Astrocyte of the cerebellum (primary cell): ENCODE results near the gene NPIPB2.
"Not testable (repeated sequence)": the region's sequence is repeated elsewhere in the genome, so short reads cannot be mapped to it uniquely, and the experiment has no call there.

ENCODE experiments used
- DNase-seq: peaks from one replicate; pipeline ENCODE4 v3.0.0-alpha.2; 2011; ENCODE audit warnings: low read depth
- H3K4me3 ChIP-seq: 2 replicates; pipeline ENCODE4 v1.5.1; 2011; ENCODE audit warnings: mild to moderate bottlenecking, low read depth, low read length, moderate library complexity
- CTCF ChIP-seq: IDR thresholded peaks from 2 replicates; pipeline ENCODE4 v1.5.1; 2012; ENCODE audit warnings: low read length, low read depth, moderate library complexity, mild to moderate bottlenecking; ENCODE audit errors: missing control alignments
- in situ Hi-C: cut with HindIII; loops from 2 replicates; pipeline ENCODE4 v1.10.0; 2017; ENCODE audit warnings: low sequenced_read_pairs

NPIPB2 gene

GRCh38 chr16:11957591-11958395 lies 15.9 kb upstream of the NPIPB2 start:
- no peak for TF ChIP-seq CTCF
- no peak overlapping the region for H3K4me3 ChIP-seq
- in situ Hi-C loops = no loop called here
- DNase-seq = no peak

DNA sequence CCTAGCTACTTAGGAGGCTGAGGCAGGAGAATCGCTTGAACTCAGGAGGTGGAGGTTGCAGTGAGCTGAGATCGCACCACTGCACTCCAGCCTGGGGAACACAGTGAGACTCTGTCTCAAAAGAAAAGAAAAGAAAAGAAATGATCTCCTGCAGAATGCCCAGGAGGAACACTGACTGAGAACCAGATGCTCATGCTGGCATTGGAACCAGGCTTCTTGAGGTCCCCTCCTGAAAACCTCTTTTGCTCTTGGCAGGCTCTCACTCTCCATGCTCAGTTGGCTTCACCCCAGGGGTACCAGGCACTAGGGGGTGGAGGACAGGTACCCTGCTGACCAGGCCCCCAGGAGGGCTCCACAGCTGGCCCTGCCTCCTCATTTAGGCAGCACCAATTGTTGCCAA lies 14.7 kb upstream of the NPIPB2 start:
- TF ChIP-seq CTCF = no peak
- H3K4me3 ChIP-seq = no peak overlapping the region
- DNase-seq = no peak
- in situ Hi-C loops = no loop called here

DNA sequence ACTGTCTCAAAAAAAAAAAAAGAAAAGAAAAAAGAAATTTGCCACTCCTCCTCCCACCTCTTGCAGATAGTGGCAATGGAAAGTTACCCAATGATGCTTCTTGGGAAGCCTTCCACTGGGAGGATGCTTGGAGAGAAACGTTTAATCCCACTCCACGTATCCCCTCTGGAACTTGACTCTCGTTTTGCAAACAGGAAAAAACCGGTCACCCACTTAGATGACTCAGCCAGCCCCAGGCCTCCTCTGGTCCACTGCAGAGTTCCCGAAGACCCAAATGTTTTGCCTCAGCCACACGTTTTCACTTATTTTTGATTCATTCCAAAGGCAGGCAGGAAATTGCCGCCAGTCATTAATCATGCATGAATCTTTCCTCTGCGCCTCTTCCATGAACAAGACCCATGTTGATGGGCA lies 13.9 kb upstream of the NPIPB2 start:
- in situ Hi-C loops = no loop called here
- TF ChIP-seq CTCF = no peak
- peak; percentile 32 for DNase-seq
- H3K4me3 ChIP-seq = no peak overlapping the region

DNA sequence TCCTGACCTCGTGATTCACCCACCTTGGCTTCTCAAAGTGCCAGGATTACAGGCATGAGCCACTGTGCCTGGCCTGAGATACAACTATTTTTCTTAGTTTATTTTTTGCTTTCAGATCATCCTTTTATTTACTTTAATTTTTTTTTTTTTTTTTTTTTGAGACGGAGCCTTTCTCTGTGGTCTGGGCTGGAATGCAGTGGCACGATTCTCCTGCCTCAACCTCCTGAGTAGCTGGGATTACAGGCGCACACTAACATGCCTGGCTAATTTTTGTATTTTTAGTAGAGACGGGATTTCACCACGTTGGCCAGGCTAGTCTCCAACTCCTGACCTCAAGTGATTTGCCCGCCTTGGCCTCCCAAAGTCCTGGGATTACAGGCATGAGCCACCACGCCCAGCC lies 11.7 kb upstream of the NPIPB2 start:
- in situ Hi-C loops, DNase-seq, H3K4me3 ChIP-seq: not testable (repeated sequence)

DNA sequence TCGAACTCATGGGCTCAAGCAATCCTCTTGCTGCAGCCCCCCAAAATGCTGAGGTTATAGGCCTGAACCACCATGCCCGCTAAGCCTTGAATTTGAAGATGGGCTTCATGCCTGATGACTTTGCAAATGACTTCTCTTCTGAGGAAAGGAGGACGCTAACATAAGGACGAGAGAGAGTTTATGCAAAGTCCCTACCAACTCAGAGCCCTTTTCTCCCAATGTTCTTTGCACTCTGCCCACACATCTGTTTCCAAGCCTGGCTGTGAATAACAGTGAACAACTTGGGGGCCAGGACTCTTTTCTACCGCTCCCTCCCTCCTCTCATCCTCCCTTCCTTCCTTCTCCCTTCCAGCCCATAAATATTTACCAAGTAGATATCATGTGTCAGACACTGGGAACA lies 8.5 kb upstream of the NPIPB2 start:
- H3K4me3 ChIP-seq = no peak overlapping the region
- no peak for TF ChIP-seq CTCF
- DNase-seq = no peak
- in situ Hi-C loops = no loop called here

GRCh38 chr16:11949527-11949926 lies 7.7 kb upstream of the NPIPB2 start:
- TF ChIP-seq CTCF = peak; percentile 48
- in situ Hi-C loops = no loop called here
- H3K4me3 ChIP-seq = no peak overlapping the region
- DNase-seq = no peak

- no peak overlapping the region for H3K4me3 ChIP-seq
- TF ChIP-seq CTCF = no peak
- in situ Hi-C loops = no loop called here
- no peak for DNase-seq
These were observed 7.0 kb upstream of the NPIPB2 start for GRCh38 chr16:11948819-11949218.
